HCT116 (cell line): ENCODE results near the gene KCNK16.

Source experiments
- CTCF ChIP-seq, 3 experiments: fragments of 200-600 bp in 1 of 3; sonication (generic) in 1 of 3; IDR thresholded peaks in 2 of 3; conservative IDR thresholded peaks in 1 of 3; 2 replicates each; pipeline ENCODE4 v1.5.1; 2012 to 2017; ENCODE audit warnings: low read depth in 2 of 3, low read length in 2 of 3, antibody characterized with exemption in 1 of 3, borderline replicate concordance in 1 of 3, control low read depth in 1 of 3, mild to moderate bottlenecking in 1 of 3, mixed read lengths in 1 of 3, mixed run types in 1 of 3, moderate library complexity in 1 of 3; ENCODE audit not compliant: insufficient read depth in 1 of 3
- JUND ChIP-seq: IDR thresholded peaks from 2 replicates; pipeline ENCODE4 v1.6.1; 2012
- SRF ChIP-seq: IDR thresholded peaks from 2 replicates; pipeline ENCODE4 v1.6.1; 2012; ENCODE audit warnings: low read depth

- TF ChIP-seq CTCF (IDR thresholded peaks at IDR 0.05 in 2 of 3, conservative IDR thresholded peaks at IDR 0.05 in 1 of 3; ENCODE audit: borderline replicate concordance in 1 of 3, insufficient read depth in 1 of 3, low read depth in 2 of 3, low read length in 2 of 3): peak; percentile 51 to 87 (median 85); a peak in 5 of 6 replicates
- no peak for TF ChIP-seq SRF
- TF ChIP-seq JUND: no peak
Observed at GRCh38 chr6:39347906-39348585, 25.5 kb upstream of the KCNK16 start.
